NCI-H1105 (cell line): Measurements from ENCODE around the gene RBL2.
A peak's percentile ranks its signal among the peaks of the same experiment; 100 is the strongest.
"Not testable (repeated sequence)": the region's sequence is repeated elsewhere in the genome, so short reads cannot be mapped to it uniquely, and the experiment has no call there.

Source experiments
- DNase-seq: peaks from one replicate; lab custom pipeline; 2025; lab: John Stamatoyannopoulos, UW

The RBL2 gene

GRCh38 chr16:53507464-53508179 lies 73.4 kb downstream of the RBL2 start:
- no peak for DNase-seq

- DNase-seq = peak; percentile 70
Measured at GRCh38 chr16:53509906-53510703, 75.8 kb downstream of the RBL2 start.

GRCh38 chr16:53510704-53511070 lies 76.4 kb downstream of the RBL2 start:
- DNase-seq = no peak

- no peak for DNase-seq
Measured at GRCh38 chr16:53511084-53511402, 76.8 kb downstream of the RBL2 start.

GRCh38 chr16:53511403-53512280 lies 77.4 kb downstream of the RBL2 start:
- no peak for DNase-seq

DNA sequence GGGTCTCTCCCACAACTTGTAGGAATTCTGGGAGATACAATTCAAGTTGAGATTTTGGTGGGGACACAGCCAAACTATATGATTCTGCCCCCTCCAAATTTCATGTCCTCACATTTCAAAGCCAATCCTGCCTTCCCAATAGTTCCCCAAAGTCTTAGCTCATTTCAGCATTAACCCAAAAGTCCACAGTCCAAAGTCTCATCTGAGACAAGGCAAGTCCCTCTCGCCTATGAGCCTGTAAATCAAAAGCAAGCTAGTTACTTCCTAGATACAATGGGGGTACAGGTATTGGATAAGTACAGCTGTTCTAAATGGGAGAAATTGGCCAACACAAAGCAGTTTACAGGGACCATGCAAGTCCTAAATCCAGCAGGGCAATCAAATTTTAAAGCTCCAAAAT lies 78.5 kb downstream of the RBL2 start:
- DNase-seq = not testable (repeated sequence)

GRCh38 chr16:53515259-53515658 lies 81.0 kb downstream of the RBL2 start:
- DNase-seq = no peak

- DNase-seq = no peak
Measured at GRCh38 chr16:53515811-53516210, 81.5 kb downstream of the RBL2 start.

DNA sequence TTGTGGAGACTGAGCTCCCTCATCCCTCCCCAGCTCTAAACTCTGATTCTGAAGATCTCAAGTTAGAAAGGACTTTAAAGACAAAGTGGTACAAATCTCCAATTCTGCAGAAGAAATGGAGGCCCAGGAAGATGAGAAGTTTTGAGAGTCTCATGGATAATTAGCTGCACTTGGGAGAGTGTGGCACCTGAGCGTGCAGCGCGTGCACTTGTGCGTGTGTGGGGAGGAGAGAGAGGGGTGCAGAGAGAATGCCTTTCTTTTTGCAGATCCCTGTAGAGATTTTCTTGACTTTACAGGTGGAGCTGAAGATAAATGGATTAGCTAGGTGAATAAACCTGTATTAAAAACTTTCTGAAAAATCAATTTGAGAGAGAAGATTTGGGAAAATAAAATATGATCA lies 83.6 kb downstream of the RBL2 start:
- DNase-seq = no peak

DNA sequence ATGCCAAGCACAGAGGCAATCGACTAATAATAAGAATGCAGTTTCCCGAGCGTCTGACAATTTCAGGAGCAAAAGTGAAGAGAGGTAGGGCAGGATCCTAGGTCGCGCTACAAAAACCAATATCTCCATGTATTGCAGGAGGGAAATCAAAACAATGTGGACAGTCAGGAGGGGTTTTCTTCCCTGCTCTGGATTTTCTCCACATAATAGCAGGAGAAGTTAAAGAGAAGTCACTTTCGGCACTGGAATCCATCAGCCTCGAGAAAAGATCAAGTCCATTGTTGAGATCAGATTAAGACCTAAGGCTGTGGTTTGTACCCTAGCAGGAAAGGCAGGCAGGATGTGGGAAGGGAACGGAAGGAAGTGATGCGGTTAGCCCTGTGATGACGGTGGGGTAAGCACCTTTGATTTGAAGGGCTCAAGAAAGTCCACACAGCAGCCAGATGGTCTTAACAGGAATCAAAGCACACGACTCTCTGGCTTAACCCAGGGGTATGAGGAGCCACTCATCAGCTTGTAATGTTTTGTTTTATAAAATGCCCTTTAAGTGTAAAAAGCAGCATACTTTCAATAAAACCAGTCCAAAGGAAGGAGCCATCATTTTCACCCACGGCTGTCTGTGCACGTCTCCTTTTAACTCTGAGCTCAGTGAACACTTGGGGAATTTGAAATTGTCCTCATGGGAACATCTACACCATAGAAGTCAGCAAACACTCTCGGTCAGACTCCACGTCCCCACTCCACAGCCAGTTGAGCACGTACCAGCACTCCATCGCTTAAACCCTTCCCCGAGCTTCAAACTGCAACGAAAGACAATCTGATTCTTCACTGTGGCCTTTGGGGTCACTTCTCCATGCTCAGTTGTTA lies 84.5 kb downstream of the RBL2 start:
- DNase-seq = no peak

GRCh38 chr16:53519417-53520091 lies 85.3 kb downstream of the RBL2 start:
- DNase-seq = no peak

GRCh38 chr16:53523126-53523804 lies 89.0 kb downstream of the RBL2 start:
- no peak for DNase-seq

- DNase-seq = no peak
Measured at GRCh38 chr16:53523971-53524548, 89.8 kb downstream of the RBL2 start.

DNA sequence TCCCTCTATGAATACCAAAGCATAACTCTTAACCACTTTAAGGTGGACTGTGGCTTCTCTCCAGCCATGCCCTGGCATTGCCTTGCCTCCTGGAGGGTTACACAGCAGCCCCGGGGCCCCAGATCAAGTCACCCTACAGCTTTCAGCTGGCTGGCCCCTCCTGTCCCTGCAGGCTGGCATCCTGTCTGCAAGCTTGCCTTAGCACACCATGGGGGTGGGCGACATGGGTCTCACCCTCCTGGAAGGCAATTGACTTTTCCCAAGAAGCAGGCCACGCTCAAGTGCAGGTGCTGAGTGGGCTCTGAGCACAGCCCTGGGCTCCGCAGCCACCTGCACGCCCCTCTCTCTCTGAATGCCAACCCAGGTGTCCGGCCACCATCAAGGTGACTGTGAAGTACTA lies 94.5 kb downstream of the RBL2 start:
- DNase-seq = no peak

DNA sequence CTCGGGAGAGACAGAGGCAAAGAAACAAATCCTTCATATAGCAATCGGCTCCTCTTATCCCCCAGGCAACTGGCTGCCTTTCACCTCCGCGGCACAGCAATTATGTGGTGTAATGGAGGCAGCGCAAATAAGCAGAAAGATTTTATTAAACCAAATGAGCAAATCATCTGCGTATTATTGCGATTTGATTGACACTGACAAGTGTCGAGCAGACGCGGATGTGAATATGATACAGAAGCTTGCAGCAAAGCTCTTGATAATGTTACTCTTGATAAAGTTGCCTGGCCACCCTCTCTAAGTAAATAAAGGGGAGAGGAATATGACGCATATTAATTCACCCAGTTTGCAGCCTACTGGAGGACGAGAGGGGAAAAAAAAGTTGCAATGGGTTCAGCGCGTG lies 95.2 kb downstream of the RBL2 start:
- DNase-seq = peak; percentile 88

GRCh38 chr16:53530046-53530445 lies 95.8 kb downstream of the RBL2 start:
- peak; percentile 89 for DNase-seq

DNA sequence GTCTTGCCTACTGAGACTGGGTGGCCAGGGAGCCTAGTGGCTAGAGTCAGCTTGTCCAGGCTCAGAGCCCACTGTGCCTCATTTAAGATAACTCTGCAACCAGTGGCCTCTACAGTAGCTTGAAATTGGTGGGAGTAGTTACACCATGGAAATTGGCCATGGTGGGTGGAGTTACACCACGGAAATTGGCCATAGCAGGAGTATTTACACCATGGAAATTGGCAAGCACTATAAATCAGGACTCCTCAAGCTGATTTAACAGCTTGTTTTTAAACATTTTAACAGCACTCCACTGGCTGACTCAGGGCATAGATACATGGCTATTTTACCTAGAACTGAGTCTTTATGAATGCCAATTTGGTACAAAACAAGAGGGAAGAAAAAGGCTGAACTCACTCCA lies 96.5 kb downstream of the RBL2 start:
- no peak for DNase-seq

DNA sequence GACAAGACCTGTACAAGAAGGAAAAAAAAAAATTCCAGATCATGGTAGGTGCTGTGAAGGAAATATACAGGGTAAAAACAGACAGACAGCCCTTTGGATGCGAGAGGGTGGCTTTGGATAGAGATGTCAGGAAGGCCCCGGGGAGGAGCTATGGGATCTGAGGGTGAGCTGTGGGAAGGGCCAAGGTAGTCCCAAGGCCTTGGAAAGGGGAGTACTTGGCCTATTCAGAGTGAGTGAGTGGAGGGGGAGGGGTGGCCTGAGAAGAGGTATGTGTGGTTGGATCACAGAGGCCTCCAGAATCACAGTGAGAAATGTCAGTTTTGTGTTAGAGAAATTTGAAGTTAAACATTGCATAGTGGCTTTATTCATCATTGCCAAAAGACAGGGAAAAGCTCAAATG lies 99.9 kb downstream of the RBL2 start:
- no peak for DNase-seq

DNA sequence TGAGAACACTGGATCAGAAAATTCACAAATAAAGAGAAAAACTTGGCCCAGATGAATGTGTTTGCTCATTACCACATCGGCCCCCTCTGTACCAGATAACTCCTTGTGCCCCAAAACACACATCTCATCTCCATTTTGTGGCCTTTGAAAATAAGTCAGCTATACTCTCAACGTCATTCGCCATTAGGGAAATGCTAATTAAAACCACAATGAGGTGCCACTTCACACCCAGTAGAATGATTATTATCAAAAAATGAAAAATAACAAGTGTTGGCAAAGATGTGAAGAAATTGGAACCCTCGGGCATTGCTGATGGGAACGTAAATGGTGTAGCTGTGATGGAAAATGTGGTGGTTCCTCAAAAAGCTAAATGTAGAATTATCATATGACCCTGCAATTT lies 103.4 kb downstream of the RBL2 start:
- DNase-seq = no peak

DNA sequence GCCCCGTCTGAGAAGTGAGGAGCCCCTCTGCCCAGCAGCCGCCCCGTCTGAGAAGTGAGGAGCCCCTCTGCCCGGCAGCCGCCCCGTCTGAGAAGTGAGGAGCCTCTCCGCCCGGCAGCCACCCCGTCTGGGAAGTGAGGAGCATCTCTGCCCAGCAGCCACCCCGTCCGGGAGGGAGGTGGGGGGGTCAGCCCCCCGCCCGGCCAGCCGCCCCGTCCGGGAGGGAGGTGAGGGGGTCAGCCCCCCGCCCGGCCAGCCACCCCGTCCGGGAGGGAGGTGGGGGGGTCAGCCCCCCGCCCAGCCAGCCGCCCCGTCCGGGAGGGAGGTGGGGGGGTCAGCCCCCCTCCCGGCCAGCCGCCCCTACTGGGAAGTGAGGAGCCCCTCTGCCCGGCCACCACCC lies 105.1 kb downstream of the RBL2 start:
- not testable (repeated sequence) for DNase-seq
